Activated CD8-positive, alpha-beta T cell treated with anti-CD3 and anti-CD28 coated beads for 36 hours (primary cell): Measurements from ENCODE around the gene MMRN2. TPM values are rescaled to one million over a fixed set of nuclear protein-coding genes. Genes with fewer than 3 reads are reported as not detected.
"Not testable (repeated sequence)": the region's sequence is repeated elsewhere in the genome, so short reads cannot be mapped to it uniquely, and the experiment has no call there.

ENCODE experiments used
- ATAC-seq: fragments of 200-7000 bp; cut with Tn5 transposase; one replicate; pipeline ENCODE4 v1.10.0; 2021; ENCODE audit warnings: mild to moderate bottlenecking, moderate library complexity
- CTCF ChIA-PET: fragments of 350-600 bp; sonication (Branson Sonifier 250); formaldehyde crosslinking; loops from one replicate; lab custom pipeline; 2021; ENCODE audit warnings: antibody characterized with exemption; lab: Charles Lee
- POLR2A ChIA-PET: fragments of 350-600 bp; sonication (Branson Sonifier 250); formaldehyde crosslinking; loops from one replicate; lab custom pipeline; 2021; ENCODE audit warnings: antibody characterized with exemption; lab: Charles Lee
- DNase-seq: peaks from one replicate; pipeline ENCODE4 v3.0.0-alpha.2; 2020
- H3K27ac Mint-ChIP-seq: one replicate; pipeline ENCODE4 v1.8.0; 2021; ENCODE audit warnings: mild to moderate bottlenecking, mixed read lengths
- H3K27me3 Mint-ChIP-seq: one replicate; pipeline ENCODE4 v1.8.0; 2021; ENCODE audit warnings: mixed read lengths
- H3K36me3 Mint-ChIP-seq: one replicate; pipeline ENCODE4 v1.8.0; 2021; ENCODE audit warnings: low read depth, mixed read lengths
- H3K4me1 Mint-ChIP-seq: one replicate; pipeline ENCODE4 v1.8.0; 2021; ENCODE audit warnings: low read depth, mixed read lengths
- H3K4me3 Mint-ChIP-seq: one replicate; pipeline ENCODE4 v1.8.0; 2021; ENCODE audit warnings: mild to moderate bottlenecking, moderate library complexity, mixed read lengths
- H3K9me3 Mint-ChIP-seq: one replicate; pipeline ENCODE4 v1.8.0; 2021; ENCODE audit warnings: mixed read lengths
- CTCF ChIP-seq: fragments of 200-600 bp; IDR thresholded peaks from one replicate; pipeline ENCODE4 v1.8.0; 2022; ENCODE audit warnings: antibody characterized with exemption, mild to moderate bottlenecking
- intact Hi-C: fragments of 100-400 bp; cut with micrococcal nuclease; formaldehyde crosslinking; loops from one replicate; pipeline ENCODE4 v1.10.0; 2022
- total RNA-seq, 2 experiments: library from RNA; stranded (reverse); gene quantifications; one replicate each; pipeline ENCODE4 v1.2.3, GENCODE V29; 2021

MMRN2 gene
- total RNA-seq, 2 experiments from 2014 or later = not detected

- Mint-ChIP-seq H3K4me1 (no peaks in the 10 kb centered on the region), H3K9me3 (no peaks in the 10 kb centered on the region), H3K27ac (no peak overlapping the region), H3K27me3 (no peaks in the 10 kb centered on the region), H3K36me3 (no peaks in the 10 kb centered on the region), H3K4me3 (no peak overlapping the region)
- no peak for ATAC-seq
- POLR2A ChIA-PET = no interaction called here
- no peak for DNase-seq
- intact Hi-C loops = no loop called here
- CTCF ChIA-PET = interaction anchor here (1.5 to 5.2 kb wide), 3 partner anchors 10 to 27 kb away, joined by 6 to 45 read pairs (median 30); partner anchors contain the start of genes ADIRF, MMRN2 and SNCG
- no peak for TF ChIP-seq CTCF
Measured at GRCh38 chr10:86940677-86941076, 16.7 kb downstream of the MMRN2 start.

DNA sequence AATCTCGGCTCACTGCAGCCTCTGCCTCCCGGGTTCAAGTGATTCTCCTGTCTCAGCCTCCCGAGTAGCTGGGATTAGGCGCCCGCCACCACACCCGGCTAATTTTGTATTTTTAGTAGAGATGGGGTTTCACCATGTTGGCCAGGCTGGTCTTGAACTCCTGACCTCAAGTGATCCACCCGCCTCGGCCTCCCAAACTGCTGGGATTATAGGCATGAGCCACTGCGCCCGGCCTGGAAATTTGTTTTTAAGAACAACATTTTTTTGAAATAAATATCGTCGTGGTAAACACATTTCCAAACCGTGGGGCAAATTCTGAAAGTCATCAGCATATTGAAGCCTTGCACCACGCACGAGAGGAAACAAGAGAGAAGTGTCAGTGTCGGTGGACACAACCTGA, 17.3 kb downstream of the MMRN2 start:
- H3K27ac Mint-ChIP-seq, H3K27me3 Mint-ChIP-seq, H3K4me1 Mint-ChIP-seq, intact Hi-C loops, H3K4me3 Mint-ChIP-seq, H3K9me3 Mint-ChIP-seq, H3K36me3 Mint-ChIP-seq, ATAC-seq, DNase-seq: not testable (repeated sequence)
- ChIA-PET CTCF (interaction anchor here (0.6 to 5.2 kb wide), 6 partner anchors 11 to 526 kb away, joined by 3 to 45 read pairs (median 6); partner anchors contain the start of genes ADIRF, MMRN2 and SNCG), POLR2A (interaction anchor here (0.8 kb wide), 1 partner anchor 143 kb away, joined by 4 read pairs; no protein-coding TSS in a partner anchor)

DNA sequence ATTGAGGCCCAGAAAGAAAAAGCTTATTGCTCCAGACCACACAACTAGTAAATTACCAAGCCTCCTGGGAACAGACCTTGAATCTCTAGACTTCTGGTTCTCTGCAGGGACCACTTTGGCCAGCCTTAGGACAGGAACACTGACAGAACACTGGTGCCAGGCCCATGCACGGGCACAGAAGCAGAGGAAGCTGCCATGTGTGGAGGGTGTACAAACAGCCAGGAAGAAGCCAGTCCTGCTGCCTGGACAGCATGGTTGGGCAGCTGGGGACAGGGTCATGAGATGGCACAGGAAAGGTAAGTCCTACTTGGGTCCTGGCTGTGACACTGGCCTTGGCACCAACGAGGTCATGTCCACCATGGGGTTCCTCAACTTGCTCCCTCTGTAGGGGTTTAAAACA, 19.2 kb downstream of the MMRN2 start:
- H3K4me1 Mint-ChIP-seq = no peaks in the 10 kb centered on the region
- CTCF ChIA-PET = interaction anchor here (1.1 to 5.2 kb wide), 8 partner anchors 11 to 250 kb away, joined by 3 to 45 read pairs (median 4); partner anchors contain the start of genes ADIRF, MMRN2 and SNCG
- POLR2A ChIA-PET = interaction anchor here (0.8 to 1.1 kb wide), 3 partner anchors 29 to 161 kb away, joined by 3 read pairs; partner anchors contain the start of gene GLUD1
- no peak for TF ChIP-seq CTCF
- intact Hi-C loops = no loop called here
- no peak overlapping the region for H3K4me3 Mint-ChIP-seq
- no peak for ATAC-seq
- H3K9me3 Mint-ChIP-seq = no peaks in the 10 kb centered on the region
- H3K27ac Mint-ChIP-seq = no peak overlapping the region
- H3K36me3 Mint-ChIP-seq = no peaks in the 10 kb centered on the region
- H3K27me3 Mint-ChIP-seq = no peaks in the 10 kb centered on the region
- DNase-seq = no peak

DNA sequence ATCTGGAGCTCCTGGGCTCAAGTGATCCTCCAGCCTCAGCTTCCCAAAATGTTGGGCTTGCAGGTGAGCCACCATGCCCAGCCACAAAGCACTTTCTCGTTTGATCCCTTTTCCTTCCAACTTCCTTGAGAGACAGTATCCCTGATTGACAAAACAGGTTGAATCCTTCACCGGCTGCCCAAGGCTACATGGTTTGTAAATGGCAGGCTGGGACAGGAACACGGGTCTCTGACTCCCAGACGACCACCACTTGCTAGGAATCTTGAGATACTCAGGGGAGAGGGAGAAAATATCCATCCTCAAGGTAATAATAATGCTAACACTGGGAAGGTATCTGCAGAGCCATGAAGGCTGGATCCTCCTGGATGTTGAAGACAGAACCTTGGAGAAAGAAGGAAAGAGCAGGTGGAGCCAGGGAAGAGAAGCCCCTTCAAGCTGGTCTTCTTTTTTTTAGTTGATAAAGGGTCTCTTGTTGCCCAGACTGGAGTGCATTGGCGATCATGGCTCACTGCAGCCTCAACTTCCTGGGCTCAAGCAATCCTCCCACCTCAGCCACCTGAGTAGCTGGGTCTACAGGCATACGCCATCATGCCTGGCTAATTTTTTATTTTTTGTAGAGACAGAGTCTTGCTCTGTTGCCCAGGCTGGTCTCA, 19.8 kb downstream of the MMRN2 start:
- no peak overlapping the region for H3K4me3 Mint-ChIP-seq
- H3K36me3 Mint-ChIP-seq = no peaks in the 10 kb centered on the region
- H3K27ac Mint-ChIP-seq = no peak overlapping the region
- H3K27me3 Mint-ChIP-seq = no peaks in the 10 kb centered on the region
- ChIA-PET CTCF (interaction anchor here (0.8 to 5.2 kb wide), 6 partner anchors 11 to 250 kb away, joined by 3 to 45 read pairs (median 4); partner anchors contain the start of gene ADIRF), POLR2A (no interaction called here)
- no peak for TF ChIP-seq CTCF
- intact Hi-C loops = no loop called here
- H3K9me3 Mint-ChIP-seq = no peaks in the 10 kb centered on the region
- no peak for ATAC-seq
- no peak for DNase-seq
- H3K4me1 Mint-ChIP-seq = peaks cover 3% of the 10 kb centered on the region

DNA sequence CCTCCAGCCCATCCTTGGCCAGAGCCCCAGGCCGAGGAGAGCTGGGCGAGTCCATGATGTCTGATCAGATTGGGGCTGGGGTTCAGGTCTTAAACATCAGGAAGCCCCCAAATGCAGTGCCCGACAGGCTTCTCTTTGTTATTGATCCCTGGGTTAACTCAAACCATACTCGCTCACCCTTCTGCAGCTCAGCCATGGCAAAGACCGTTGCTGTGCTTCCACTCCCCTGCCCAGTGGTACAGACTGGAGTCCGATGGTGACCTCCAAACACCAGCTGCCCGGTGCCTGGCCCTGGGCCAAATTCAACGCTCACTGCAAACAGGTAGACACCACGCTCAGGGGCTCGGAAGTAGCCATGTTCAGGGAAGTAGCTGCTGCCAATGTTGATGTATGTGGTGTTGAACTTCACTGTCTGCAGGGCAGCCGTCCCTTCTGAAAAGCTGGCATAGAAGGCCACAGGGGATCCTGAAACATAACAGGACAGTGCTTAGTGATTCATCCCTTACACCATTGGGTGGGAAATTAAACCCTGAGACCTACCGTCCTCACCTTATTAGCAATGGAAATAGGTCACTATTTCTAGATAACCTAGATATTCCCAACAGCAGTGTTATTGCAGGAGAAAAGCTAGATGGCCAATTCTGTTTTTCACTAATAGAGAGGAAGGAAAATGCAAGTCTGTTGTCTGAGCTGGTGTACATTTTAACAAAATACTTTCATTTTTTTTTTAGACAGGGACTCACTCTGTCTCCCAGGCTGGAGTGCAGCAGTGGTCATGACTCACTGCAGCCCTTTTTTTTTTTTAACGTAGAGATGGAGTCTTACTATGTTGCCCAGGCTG, 20.5 kb downstream of the MMRN2 start:
- TF ChIP-seq CTCF = no peak
- H3K9me3 Mint-ChIP-seq = no peaks in the 10 kb centered on the region
- intact Hi-C loops = no loop called here
- no peaks in the 10 kb centered on the region for H3K27me3 Mint-ChIP-seq
- no peak for ATAC-seq
- no peak for DNase-seq
- ChIA-PET POLR2A (no interaction called here), CTCF (interaction anchor here (0.6 to 5.2 kb wide), 5 partner anchors 10 to 451 kb away, joined by 3 to 45 read pairs (median 4); partner anchors contain the start of gene ADIRF)
- H3K4me1 Mint-ChIP-seq = peaks cover 6% of the 10 kb centered on the region
- H3K27ac Mint-ChIP-seq = no peak overlapping the region
- H3K4me3 Mint-ChIP-seq = no peak overlapping the region
- H3K36me3 Mint-ChIP-seq = no peaks in the 10 kb centered on the region

DNA sequence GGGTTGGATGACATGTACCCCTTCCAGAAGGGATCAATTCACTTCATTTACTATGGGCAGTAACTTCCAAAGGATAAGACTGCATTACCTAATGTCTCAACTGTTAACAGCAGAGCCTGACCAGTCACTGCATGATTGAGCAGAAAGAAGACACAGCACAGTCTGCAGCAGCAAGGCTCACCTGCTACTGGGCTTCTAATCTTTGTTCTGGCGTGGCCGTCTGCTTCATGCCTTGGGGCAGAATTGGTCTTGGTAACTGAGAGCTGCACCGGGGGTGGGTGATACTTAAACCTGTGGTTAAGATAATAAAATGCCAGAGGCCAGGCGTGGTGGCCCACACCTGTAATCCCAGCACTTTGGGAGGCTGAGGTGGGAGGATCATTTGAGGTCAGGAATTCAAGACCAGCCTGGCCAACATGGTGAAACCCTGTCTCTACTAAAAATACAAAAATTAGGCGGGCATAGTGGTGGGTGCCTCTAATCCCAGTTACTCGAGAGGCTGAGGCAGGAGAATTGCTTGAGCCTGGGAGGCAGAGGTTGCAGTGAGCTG, 23.2 kb downstream of the MMRN2 start:
- DNase-seq, H3K9me3 Mint-ChIP-seq, H3K27me3 Mint-ChIP-seq, intact Hi-C loops, H3K4me3 Mint-ChIP-seq, H3K4me1 Mint-ChIP-seq, H3K36me3 Mint-ChIP-seq, H3K27ac Mint-ChIP-seq, ATAC-seq, POLR2A ChIA-PET, CTCF ChIA-PET: not testable (repeated sequence)
